ENCODE results near the gene COMP.

DNA sequence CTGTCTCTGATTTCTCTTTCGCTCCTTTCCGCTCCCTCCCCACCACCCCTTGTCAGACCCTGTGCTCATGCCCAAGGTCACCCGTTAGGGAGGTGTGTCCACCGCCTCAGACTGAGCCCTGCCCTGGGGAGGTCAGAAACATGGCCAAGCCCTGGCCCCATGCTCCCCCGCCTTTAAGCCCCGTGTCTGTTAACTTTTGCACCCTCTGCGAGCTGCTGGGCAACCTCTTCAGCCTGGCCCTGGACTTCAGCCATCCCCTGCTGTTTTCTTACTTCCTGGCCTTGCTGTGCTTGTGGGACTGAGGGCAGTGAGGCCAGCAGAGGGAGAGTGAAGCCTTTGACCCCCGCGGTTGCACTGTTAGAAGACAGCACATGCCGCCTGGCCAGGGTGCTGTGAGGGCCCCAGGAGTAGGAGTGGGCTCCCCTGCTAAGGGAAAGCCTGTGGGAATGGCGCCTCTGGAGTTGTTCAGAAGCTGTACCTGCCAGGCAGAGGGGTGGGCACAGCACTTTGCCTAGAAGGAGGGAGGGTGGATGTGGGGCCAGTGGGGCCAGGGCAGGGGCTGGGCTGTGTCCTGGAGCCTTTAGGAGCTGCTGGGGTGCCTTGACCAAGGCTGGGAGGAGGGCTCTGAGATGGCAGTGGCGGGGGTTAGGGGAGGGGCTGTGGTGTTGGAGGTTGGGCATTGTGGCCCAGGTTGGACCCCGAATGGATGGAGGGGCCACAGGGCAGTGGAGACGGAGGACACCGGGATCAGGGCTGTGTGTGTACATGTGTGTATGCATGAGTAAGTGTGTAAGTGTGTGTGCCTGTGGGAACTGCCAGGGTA is 48.6 kb upstream of the COMP start:
- TF ChIP-seq ZNF70 (CRISPR knock-in tag; IDR thresholded peaks at IDR 0.05) (no peak), ZFP3 (CRISPR knock-in tag; IDR thresholded peaks at IDR 0.05) (no peak), ZFP30 (CRISPR knock-in tag; IDR thresholded peaks at IDR 0.05) (no peak), RARB (CRISPR knock-in tag; IDR thresholded peaks at IDR 0.05) (no peak), ARNTL (CRISPR knock-in tag; IDR thresholded peaks at IDR 0.05; ENCODE audit: borderline replicate concordance, low read depth) (no peak)
- TF ChIP-seq, protein P1, sequence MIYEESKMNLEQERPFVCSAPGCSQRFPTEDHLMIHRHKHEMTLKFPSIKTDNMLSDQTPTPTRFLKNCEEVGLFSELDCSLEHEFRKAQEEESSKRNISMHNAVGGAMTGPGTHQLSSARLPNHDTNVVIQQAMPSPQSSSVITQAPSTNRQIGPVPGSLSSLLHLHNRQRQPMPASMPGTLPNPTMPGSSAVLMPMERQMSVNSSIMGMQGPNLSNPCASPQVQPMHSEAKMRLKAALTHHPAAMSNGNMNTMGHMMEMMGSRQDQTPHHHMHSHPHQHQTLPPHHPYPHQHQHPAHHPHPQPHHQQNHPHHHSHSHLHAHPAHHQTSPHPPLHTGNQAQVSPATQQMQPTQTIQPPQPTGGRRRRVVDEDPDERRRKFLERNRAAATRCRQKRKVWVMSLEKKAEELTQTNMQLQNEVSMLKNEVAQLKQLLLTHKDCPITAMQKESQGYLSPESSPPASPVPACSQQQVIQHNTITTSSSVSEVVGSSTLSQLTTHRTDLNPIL (CRISPR knock-in tag; IDR thresholded peaks at IDR 0.05; ENCODE audit: low read depth), result no peak
- TF ChIP-seq, protein P2, sequence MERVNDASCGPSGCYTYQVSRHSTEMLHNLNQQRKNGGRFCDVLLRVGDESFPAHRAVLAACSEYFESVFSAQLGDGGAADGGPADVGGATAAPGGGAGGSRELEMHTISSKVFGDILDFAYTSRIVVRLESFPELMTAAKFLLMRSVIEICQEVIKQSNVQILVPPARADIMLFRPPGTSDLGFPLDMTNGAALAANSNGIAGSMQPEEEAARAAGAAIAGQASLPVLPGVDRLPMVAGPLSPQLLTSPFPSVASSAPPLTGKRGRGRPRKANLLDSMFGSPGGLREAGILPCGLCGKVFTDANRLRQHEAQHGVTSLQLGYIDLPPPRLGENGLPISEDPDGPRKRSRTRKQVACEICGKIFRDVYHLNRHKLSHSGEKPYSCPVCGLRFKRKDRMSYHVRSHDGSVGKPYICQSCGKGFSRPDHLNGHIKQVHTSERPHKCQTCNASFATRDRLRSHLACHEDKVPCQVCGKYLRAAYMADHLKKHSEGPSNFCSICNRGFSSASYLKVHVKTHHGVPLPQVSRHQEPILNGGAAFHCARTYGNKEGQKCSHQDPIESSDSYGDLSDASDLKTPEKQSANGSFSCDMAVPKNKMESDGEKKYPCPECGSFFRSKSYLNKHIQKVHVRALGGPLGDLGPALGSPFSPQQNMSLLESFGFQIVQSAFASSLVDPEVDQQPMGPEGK (CRISPR knock-in tag; IDR thresholded peaks at IDR 0.05; ENCODE audit: borderline replicate concordance), result no peak

Measured in SK-N-SH treated with all-trans-retinoic acid at 6 μM for 48 hours (cell line).